HG03196 (cell line): ENCODE data around the gene TENM3.
A peak's percentile ranks its signal among the peaks of the same experiment; 100 is the strongest.
"Not testable (repeated sequence)": the region's sequence is repeated elsewhere in the genome, so short reads cannot be mapped to it uniquely, and the experiment has no call there.

Source experiments
- ATAC-seq: cut with Tn5 transposase; IDR thresholded peaks from one replicate; pipeline ENCODE4 v1.9.1; 2021; ENCODE audit not compliant: unreplicated experiment

Gene TENM3

GRCh38 chr4:182805321-182805720, 562.1 kb downstream of the TENM3 start:
- ATAC-seq = no peak

- no peak for ATAC-seq
Measured at GRCh38 chr4:182805750-182806149, 562.5 kb downstream of the TENM3 start.

DNA sequence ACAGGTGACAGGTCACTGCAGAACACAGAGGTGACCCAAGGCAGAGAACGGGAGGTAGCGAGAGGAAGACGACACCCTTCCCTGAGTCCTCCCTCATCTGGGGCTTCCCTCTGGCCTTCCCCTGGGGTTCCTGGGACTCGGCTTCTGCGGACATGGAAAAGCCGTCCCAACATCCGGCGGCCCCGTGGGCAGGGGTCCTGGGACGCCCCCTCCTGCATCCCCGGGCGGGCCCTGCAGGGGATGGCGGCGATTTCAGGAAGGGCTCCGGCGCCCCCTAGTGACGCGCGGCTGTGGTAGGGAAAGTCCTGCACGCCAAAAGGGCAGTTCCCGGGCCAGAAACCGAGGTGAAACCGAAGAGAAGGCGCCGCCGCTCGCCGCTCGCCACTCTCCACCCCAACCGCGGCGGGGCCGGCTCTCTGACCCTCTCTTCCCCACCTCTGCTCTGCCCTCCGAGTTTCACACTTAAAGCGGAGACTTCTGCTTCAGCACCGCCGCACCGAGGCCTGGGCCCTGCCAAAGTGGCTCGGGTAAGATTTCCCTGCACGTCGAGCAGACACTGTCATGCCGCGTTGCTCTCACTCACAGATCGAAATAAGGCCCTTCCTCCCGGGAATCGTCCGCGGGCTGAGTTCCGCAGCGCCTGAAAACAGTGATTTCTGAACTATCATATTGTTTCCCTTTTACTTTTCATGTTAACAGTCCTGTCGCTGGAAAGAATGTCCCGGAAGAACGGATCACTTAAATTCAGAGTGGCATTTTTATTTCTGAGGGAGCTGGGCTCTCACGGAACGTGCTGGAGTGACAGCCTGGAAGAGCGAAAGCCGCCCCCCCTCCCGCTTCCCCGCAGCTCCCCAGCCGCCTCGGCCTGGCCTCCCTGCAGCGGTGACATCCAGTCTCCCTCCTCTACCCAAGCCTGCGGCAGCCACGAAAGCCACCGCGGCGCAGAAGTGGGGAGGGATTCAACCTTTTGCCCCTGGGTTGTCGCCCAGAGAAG, 563.4 kb downstream of the TENM3 start:
- peak; percentile 65 for ATAC-seq

- no peak for ATAC-seq
Measured at GRCh38 chr4:182807346-182807745, 564.1 kb downstream of the TENM3 start.

- no peak for ATAC-seq
Measured at GRCh38 chr4:182807767-182808548, 564.8 kb downstream of the TENM3 start.

DNA sequence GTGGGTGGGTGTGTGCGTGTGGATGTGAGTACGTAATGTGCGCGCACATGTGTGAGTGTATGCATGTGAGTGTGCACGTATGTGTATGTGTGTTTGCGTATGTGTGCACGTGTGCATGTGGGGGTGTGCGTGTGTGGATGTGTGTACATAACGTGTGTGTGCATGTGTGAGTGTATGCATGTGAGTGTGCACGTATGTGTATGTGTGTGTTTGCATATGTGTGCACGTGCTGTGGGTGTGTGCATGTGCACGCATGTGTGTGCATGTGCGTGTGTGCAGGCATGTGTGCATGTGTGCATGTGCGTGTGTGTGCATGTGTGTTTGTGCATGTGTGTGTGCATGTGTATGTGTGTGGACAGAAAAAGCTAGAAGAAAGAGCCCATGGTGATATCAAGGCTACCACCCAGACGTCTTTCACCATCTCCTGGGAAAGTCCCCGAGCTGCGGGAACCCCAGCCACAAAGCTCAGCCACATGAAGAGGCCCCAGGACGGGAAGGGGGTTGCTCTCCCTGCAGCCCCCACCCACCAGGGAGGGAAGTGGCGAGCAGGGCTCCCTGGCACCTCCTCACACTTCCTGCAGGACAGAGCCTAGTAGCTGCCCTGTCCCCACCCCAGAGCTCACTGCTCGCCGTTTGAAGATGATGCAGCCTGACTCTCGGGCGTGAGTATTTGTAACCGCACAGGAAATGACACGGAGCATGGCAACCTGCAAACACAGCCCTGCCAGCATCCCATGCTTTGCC, 565.6 kb downstream of the TENM3 start:
- peak; percentile 86 for ATAC-seq

- peak; percentile 29 for ATAC-seq
Measured at GRCh38 chr4:182809417-182810102, 566.4 kb downstream of the TENM3 start.

DNA sequence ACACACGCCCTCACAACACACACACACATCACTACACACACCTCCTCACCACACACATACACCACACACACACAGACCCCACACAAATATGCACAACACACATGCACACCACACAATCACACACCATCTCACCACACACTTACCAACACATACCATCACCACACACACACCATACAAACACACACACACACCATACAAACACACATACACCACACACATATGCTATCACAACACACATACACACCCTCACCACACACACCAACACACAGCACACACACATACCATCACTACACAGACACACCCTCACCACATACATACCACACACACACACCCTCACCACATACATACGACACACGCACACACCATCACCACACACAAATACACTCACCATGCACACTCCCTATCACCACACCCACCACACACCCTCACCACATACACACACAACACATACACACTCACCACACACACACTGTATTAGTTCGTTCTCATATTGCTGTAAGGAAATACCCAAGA, 567.0 kb downstream of the TENM3 start:
- ATAC-seq = no peak

DNA sequence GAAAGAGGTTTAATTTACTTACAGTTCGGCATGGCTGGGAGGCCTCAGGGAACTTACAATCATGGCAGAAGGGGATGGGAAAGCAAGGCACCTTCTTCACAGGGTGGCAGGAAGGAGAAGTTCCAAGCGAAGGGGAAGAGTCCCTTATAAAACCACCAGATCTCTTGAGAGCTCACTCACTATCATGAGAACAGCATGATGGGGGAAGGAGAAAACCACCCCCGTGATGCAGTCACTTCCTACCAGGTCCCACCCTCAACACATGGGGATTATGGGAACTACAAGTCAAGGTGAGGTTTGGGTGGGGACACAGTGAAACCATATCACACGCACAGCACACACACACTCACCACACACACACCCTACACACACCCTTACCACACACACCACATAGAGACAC, 569.7 kb downstream of the TENM3 start:
- ATAC-seq = no peak

- not testable (repeated sequence) for ATAC-seq
Measured at GRCh38 chr4:182814065-182814464, 570.9 kb downstream of the TENM3 start.

DNA sequence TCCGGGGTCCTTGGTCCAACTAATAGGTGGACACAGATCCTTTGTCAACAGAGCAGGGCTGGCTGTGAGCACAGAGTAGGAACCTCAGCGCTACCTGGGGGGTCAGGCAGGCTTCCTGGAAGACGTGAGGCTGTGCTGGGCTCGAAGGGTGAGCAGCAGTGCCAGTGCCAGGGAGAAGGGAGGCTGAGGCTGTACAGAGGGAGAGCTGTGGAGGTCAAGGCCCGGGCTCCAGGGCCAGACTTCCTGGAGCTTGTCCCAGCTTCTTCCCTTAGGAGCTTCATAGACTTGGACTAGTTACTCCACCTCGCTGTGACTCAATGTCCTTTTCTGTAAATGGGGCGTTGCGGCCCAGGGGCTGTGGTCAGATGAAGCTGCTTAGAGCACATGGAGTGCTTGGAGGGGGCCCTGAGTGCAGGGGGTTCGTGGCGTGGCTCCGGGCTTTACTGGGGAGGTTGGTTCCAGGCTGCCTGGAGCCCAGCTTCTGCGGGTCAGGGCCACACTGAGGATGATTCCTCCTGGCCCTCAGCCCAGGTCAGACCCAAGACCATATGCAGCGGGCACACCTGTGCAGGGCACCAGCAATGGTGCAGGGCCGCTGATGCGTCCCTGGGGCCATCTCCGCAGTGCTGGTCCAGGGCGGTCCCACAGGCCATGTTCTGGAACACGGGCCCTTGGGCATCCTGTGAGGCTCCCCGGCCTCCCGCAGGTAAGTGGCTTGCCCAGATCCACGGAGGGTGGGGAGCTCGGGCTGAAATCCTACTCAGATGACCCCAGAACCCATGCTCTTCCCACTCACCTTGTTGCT, 575.9 kb downstream of the TENM3 start:
- ATAC-seq = no peak

DNA sequence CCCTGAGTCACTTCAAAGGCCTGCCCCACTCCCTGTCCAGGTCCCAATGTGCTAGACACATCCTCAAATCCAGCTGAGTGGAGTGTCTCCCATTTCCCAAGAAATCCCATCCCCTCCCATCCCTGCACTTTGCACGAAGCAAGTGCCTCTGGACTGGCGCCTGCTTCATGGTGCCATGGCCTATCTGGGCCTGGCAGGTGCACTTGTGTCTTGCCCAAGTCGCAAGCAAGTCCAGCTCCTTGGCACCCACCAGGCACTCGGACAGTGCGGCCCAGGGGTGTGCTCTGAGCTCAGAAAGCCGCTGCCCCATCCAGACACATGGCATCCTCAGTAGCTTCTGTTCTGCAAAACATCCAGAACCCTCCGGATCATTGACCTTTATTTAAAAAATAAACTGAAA, 576.5 kb downstream of the TENM3 start:
- ATAC-seq = no peak

GRCh38 chr4:182822554-182822953, 579.4 kb downstream of the TENM3 start:
- ATAC-seq = no peak

DNA sequence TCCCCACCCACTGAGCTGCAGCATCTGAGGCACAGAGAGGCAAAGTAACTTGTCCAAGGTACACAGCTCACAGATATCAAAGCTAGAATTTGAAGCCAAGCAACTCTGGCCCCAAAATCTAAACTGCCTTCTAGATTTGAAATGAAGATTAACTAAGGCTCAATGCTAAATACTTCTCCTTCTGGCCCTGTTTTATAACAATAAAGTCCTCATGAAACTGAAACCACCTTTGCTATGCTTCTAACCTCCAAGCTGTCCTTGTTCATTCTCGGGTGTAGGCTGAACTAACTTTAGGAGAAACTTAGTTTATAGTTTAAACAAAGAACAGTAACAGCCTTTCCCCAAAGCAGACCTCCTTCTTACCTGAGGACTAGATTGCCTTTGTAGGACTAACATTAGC, 580.4 kb downstream of the TENM3 start:
- no peak for ATAC-seq

- no peak for ATAC-seq
Measured at GRCh38 chr4:182825003-182825402, 581.8 kb downstream of the TENM3 start.

DNA sequence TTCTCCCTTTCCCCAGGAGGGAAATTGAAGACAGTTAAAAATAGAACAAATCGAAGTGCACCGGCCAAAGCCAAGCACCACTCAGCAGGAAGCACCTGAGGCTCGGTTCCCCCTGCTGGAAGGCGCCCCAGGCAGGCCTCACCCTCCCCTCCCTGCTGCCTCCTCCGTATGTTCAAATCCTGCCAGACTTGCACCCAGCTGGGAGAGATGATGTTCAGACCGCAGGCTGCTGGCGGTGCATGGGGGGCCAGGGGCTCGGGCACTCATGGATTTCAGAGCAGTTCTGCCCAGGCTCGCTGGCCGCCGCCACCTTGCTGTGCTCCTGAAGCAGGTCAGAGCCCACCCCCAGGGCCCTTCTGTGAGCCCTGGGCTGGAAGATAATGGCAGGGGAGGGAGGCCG, 582.6 kb downstream of the TENM3 start:
- no peak for ATAC-seq

GRCh38 chr4:182826391-182826790, 583.2 kb downstream of the TENM3 start:
- peak; percentile 45 for ATAC-seq

DNA sequence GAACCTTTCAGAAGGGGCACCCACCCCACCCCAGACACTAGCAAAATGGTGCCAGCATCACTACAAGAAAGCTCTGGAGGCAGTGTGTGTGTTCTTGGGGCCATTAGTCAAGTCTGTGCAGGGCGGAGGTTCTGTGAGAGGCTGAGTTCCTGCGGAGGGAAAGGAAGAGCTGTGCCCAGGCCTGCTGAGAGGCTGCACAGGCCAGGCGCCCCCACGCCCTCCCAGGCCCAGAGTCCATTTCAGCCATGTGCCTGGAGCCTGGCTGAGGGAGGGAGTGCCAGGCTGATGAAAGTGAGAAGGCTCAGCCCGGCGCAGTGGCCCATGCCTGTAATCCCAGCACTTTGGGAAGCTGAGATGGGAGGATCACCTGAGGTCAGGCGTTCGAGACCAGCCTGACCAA, 584.0 kb downstream of the TENM3 start:
- no peak for ATAC-seq

DNA sequence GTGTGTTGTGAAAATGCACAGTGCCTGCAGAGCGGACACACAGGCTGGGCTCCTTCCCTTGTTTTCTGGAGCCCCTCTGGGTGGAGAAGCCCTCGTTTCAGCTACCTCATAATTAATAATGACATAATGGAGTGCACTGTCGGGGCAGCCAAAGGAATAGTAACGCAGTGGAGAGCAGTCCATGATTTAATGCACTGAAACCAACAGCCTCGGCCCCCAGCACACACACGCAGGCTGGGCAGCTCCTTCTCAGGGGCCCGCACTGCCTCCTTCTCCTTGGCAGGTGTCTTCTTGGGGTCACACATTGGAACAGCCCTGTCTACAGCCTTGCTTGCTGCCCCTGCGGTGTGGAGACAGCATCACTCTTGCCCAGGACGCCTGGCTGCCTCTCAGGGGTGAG, 584.8 kb downstream of the TENM3 start:
- ATAC-seq = no peak
